HG02981 (cell line): ENCODE data around the gene CHST5.
"Not testable (repeated sequence)": the region's sequence is repeated elsewhere in the genome, so short reads cannot be mapped to it uniquely, and the experiment has no call there.

Experiments
- ATAC-seq: cut with Tn5 transposase; IDR thresholded peaks from one replicate; pipeline ENCODE4 v1.9.1; 2021; ENCODE audit warnings: mild to moderate bottlenecking, moderate library complexity; ENCODE audit not compliant: unreplicated experiment

The CHST5 gene

GRCh38 chr16:75514296-75514695 is 21.6 kb downstream of the CHST5 start:
- no peak for ATAC-seq

DNA sequence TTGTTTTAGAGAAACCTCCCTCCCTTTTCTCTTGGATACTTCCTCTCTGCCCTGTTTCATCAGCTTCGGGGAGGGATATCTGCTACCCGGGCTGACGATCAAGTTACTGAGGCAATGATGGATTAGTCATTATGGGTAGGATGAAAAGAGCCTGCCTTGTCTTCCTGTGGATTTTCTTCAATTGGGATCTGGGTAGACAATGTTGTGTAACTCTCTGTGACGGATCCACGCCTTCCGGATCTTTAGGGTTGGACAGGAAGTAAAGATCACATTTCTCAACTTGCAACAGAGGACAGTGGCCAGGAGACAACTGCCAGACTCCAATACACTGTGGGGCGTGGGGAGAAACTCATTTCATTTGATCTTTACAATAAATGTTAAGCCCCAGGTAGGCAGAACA is 29.3 kb downstream of the CHST5 start:
- ATAC-seq: no peak

DNA sequence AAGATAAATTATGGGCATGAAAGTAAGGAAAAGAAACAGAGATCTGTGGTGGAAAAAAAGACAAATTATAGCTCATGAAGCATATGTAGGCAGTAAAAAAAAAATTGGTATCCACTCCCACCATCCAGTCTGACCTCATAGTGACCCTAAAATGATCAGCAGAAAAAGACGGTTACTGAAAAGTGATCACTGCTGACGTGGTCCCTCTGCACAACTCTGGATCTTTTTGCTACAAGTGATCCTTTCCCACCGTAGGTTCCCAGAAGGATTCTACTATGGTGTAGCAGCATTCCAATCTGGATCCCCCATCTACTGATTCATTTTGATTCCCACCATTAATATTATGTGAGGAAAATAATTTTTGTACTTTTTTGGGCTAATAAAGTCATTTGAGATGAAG is 29.8 kb downstream of the CHST5 start:
- no peak for ATAC-seq

DNA sequence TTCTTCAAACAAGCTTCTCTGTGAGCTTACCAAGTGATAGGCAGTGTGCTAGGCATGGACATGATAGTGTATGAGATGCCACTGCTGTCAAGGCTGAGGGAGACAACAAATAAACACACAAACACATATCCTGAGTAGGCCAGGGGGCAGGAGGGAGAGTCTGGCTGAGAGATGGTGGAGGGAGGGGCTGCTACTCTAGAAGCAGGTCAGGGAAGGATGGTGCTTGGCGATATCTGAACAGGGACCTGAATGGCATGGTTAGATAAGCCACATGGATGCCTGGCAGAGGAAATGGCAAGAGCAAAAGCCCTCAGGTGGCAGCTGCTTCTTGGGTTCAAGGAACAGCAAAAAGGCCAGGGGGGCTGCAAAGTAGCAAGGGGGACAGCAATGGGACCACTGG is 32.1 kb downstream of the CHST5 start:
- ATAC-seq: no peak

DNA sequence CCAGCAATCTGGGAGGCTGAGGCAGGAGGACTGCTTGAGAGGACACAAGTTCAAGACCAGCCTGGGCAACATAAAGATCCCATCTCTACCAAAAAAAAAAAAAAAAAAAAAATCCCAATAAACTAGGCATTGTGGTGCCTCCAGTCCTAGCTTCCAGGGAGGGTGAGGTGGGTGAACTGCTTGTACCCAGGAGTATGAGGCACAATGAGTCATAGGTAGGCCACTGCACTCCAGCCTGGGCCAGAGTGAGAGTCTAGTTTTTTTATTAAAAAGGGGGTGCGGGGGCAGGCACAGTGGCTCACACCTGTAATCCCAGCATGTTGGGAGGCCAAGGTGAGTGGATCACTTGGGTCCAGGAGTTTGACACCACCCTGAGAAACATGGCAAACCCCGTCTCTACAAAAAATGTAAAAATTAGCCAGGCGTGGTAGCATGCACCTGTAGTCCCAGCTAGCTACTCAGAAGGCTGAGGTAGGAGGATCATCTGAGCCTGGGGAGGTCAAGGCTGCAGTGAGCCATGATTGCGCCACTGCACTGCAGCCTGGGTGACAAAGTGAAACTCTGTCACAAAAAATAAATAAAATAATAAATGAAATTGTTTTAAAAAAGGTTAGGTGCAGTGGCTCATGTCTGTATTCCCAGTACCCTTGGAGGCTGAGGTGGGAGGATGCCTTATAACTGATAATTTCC is 32.8 kb downstream of the CHST5 start:
- no peak for ATAC-seq

- ATAC-seq: not testable (repeated sequence)
Measured at GRCh38 chr16:75501820-75502219, 34.1 kb downstream of the CHST5 start.

GRCh38 chr16:75501359-75501758 is 34.5 kb downstream of the CHST5 start:
- no peak for ATAC-seq

- not testable (repeated sequence) for ATAC-seq
Measured at GRCh38 chr16:75498605-75499322, 37.1 kb downstream of the CHST5 start.

DNA sequence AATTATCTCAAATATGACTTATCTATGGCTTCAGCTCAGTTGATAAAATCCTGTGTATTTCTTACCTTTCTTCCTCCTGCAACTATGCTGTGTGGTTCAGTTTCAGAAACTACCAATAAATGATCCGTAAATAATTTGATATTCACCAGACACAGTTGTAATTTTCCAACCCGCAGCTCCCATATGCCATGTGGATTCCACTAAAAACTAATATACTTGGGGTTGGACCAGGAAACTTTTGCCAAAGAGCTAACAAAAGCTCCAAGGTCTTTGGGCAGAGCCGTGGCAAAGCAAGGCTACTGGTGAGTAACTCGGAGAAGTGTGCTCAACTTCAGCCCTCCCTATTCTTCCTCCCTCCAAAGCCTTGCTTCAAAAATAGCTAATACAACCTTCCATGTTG is 38.4 kb downstream of the CHST5 start:
- ATAC-seq: no peak

GRCh38 chr16:75495076-75495674 is 40.7 kb downstream of the CHST5 start, which contains the start of gene CHST6:
TSS of gene CHST6 (minus strand) at chr16:75495441. CDS start at chr16:75479828, 15,613 bp downstream.
- ATAC-seq: peak; percentile 62

GRCh38 chr16:75494661-75495075 is 41.2 kb downstream of the CHST5 start:
- ATAC-seq: no peak

DNA sequence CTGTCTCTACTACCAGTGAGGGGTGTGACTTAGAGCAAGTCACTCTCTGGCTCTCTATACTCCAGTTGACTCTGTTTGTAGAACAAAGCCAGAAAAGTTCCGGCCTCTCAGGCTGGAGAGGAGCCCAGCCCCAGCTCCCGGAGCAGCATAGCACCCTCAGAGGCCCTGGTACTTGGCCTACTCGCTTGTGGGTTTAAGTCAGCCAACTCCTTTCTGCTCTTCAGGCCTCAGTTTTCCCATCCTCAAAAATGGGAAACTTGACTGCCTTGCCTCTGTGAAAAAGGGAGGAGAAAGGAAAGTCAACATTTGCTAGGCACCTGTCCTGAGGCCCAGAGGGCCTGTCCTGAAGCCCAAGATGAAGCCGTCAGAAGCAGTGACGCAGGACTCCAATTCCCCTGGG is 41.7 kb downstream of the CHST5 start:
- no peak for ATAC-seq

DNA sequence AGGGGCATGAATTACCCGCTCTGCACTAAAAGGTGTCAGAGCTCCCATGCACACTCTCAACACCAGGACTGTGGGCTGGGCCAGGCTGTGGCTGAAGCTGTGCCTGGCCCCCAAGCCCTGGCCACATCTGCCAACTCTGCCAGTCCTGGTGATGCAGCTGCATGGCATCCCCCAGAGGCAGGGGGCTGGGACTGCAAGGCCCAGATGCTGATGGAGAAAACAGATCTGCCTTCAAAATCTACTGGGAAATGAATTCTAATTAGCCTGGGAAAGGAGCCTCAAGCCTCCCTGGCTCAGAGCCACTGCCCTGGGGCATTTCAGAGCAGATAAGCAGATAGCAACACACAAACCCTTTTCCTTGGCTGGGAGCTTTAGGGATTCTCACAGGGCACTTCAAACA is 44.0 kb downstream of the CHST5 start:
- no peak for ATAC-seq

DNA sequence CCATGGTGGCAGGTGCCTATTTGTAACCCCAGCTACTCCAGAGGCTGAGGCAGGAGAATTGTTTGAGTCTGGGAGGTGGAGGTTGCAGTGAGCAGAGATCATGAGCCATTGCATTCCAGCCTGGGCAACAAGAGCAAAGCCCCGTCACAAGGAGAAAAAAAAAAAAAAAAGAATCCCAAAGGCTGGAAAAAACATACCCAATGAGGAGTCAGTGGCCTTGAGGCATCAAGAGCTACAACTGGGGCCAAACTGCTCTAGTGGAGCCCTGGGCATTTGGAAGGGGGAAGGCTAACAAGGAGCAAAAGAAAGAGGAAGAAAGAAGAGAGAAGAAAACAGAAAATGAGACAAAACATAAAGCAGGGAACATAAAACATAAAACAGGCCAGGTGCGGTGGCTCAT is 47.6 kb downstream of the CHST5 start:
- no peak for ATAC-seq

DNA sequence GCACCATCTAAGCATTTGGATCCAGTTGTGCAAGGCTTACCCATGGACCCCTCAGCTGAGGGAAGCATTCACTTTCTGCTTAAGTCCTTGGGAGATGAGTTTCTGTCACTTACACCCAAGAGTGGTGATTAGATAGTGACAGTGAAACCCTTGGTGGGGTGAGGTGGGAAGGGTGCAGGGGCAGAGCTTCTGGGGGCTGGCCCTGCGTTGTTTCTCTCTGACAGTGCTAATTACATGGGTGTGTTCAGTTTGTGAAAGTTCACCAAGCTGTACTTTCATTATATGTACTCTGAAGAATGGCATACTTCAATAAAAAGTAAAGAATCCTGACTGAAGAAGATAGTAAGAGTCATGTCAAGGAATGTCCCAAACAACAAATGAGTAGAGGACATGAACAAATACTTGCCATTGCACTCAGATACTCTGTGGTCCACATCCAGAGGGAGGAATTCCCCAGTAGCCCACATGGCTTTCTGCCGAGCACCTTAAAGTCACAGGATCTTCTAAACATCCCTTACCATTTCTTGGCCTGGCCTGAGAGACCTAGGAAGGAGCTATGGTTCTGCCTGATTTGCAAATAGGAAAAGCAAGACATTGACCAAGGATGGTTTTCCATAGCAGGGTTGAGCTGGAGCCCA is 49.1 kb downstream of the CHST5 start:
- no peak for ATAC-seq

- no peak for ATAC-seq
Measured at GRCh38 chr16:75486014-75486675, 49.8 kb downstream of the CHST5 start.

DNA sequence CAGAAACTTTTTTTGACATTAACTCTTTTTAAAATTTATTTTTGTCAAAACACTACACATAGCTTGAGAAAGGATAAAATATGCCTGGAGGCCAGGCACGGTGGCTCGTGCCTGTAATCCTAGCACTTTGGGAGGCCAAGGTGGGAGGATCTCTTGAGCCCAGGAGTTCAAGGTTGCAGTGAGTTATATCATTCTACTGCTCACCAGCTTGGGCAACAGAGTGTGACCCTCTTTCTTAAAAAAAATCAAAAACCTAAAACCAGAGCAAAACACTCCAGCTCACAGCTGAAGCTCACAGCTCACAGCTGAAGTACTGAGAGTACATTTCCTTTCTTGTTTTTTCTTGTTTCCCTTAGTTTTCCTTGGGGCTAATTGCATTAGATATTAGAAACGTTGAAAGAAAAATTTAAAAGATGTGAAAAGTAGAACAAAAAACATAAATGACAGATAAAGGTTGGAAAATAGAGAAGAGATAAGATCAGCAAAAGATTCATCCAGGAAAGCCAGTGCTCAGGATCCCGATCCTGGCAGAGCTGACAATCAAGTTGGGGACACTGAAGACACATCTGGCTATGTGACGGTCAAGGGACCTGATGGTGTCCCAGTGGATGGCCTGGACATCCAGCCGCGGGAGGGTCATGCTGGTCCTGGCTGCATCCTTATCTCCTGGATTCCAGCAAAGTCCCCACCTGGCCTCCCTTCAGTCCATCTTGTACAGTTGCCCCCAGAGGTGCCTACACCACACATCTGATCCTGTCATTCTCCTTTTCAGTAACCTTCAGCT is 50.5 kb downstream of the CHST5 start:
- ATAC-seq: peak; percentile 47

GRCh38 chr16:75483222-75483621 is 52.7 kb downstream of the CHST5 start:
- ATAC-seq: no peak

DNA sequence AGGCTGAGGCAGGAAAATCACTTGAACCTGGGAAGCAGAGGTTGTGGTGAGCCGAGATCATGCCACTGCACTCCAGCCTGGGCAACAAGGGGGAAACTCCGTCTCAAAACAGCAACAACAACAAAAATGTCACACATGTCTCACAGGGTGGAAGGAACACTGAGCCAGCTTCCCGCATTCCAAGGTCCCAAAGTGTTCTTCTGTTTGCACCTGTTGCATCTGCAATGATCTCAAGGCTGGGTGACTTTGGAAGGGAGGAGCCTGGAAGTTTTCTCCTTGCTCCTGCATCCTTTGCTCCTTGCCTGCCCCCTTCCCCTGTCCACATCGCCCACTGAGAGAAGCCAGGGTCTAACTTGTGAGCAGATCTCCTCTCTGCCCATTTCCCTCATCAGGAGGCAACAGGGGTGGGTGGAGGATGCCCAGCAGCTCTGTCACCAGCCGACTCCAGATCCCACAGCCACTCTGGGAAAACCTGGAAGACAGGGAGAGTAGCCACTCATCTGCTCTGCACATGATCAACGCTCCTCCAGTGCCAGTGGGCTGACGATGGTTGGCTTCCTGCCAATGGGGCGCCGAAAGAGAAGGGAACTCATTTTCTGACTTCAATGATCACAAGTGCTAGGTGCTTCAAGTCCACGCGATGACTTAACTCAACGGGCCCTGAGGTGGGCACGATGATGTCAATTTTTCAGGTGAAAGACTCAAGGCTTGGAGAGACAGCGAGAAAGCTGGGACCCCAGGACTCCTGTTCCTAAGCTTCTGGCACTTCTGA is 53.3 kb downstream of the CHST5 start:
- no peak for ATAC-seq

- no peak for ATAC-seq
Measured at GRCh38 chr16:75481475-75481874, 54.4 kb downstream of the CHST5 start.
